ENCODE results near the gene TBX15. TPM values are rescaled to one million over a fixed set of nuclear protein-coding genes. Genes with fewer than 3 reads are reported as not detected.

The TBX15 gene
- total and polyA plus RNA-seq, 4 donors, result 0.07 to 0.31 (median 0.24) TPM

- no peak overlapping the region for H3K27ac ChIP-seq (ENCODE audit: low read depth in 1 of 2, low read length in 1 of 2)
- no peak overlapping the region for H3K9ac ChIP-seq (ENCODE audit: insufficient read depth in 1 of 2, low read length in 2 of 2)
- H3K36me3 ChIP-seq (ENCODE audit: control insufficient read depth in 4 of 4, insufficient read depth in 4 of 4, low read length in 4 of 4), result no peaks in the 10 kb centered on the region
- 73 to 85% methylated on average over 2 of the region's 2 CpGs for WGBS, 2 donors
- TF ChIP-seq, protein P1, sequence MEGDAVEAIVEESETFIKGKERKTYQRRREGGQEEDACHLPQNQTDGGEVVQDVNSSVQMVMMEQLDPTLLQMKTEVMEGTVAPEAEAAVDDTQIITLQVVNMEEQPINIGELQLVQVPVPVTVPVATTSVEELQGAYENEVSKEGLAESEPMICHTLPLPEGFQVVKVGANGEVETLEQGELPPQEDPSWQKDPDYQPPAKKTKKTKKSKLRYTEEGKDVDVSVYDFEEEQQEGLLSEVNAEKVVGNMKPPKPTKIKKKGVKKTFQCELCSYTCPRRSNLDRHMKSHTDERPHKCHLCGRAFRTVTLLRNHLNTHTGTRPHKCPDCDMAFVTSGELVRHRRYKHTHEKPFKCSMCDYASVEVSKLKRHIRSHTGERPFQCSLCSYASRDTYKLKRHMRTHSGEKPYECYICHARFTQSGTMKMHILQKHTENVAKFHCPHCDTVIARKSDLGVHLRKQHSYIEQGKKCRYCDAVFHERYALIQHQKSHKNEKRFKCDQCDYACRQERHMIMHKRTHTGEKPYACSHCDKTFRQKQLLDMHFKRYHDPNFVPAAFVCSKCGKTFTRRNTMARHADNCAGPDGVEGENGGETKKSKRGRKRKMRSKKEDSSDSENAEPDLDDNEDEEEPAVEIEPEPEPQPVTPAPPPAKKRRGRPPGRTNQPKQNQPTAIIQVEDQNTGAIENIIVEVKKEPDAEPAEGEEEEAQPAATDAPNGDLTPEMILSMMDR (IDR thresholded peaks at IDR 0.05; ENCODE audit: control extremely low read depth, extremely low read depth), result no peak
- DNase-seq (no peak), ATAC-seq (ENCODE audit: insufficient read depth, low FRiP score) (no peak)
- no peak overlapping the region for H3K4me3 ChIP-seq
- no peaks in the 10 kb centered on the region for H3K9me3 ChIP-seq (ENCODE audit: control insufficient read depth in 4 of 4, insufficient read depth in 3 of 4, low read length in 3 of 4)
- no peaks in the 10 kb centered on the region for H3K4me1 ChIP-seq (ENCODE audit: control insufficient read depth in 5 of 5, insufficient read depth in 5 of 5, low read length in 5 of 5)
- peaks cover 0 to 4% (median 0%) of the 10 kb centered on the region in 3 donors for H3K27me3 ChIP-seq (ENCODE audit: control insufficient read depth in 3 of 3, insufficient read depth in 3 of 3, low read length in 2 of 3)
These were observed 76.6 kb downstream of the TBX15 start for GRCh38 chr1:118911571-118911970.

DNA sequence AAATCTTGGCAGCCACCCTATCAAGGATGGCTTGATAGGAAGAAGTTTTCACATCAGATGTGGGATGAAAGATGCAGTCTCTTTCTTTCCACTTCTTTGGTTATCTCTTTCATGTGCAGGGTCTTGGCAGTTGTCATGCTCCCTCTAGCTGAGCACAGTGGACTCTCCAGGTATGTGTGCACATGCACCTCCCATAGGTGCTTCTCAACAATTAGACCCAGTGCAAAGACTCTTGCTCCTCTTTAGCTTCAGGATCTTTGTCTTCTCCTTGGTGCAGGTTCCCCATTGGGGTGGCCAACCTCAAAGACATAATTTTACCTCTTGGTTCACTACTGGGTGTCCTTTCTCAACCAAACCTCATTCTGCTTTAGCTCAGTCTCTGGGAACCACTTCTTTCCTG, 80.7 kb downstream of the TBX15 start:
- DNase-seq, result no peak
- ATAC-seq (ENCODE audit: insufficient read depth, low FRiP score), result no peak
- Histone ChIP-seq H3K36me3 (ENCODE audit: control insufficient read depth in 4 of 4, insufficient read depth in 4 of 4, low read length in 4 of 4) (no peaks in the 10 kb centered on the region), H3K27ac (ENCODE audit: low read depth in 1 of 2, low read length in 1 of 2) (no peak overlapping the region), H3K4me1 (ENCODE audit: control insufficient read depth in 5 of 5, insufficient read depth in 5 of 5, low read length in 5 of 5) (no peaks in the 10 kb centered on the region), H3K9me3 (ENCODE audit: control insufficient read depth in 4 of 4, insufficient read depth in 3 of 4, low read length in 3 of 4) (no peaks in the 10 kb centered on the region), H3K9ac (ENCODE audit: insufficient read depth in 1 of 2, low read length in 2 of 2) (no peak overlapping the region), H3K4me3 (no peak overlapping the region), H3K27me3 (ENCODE audit: control insufficient read depth in 3 of 3, insufficient read depth in 3 of 3, low read length in 2 of 3) (peaks cover 0 to 4% (median 0%) of the 10 kb centered on the region in 3 donors)
- TF ChIP-seq, protein P1 (IDR thresholded peaks at IDR 0.05; ENCODE audit: control extremely low read depth, extremely low read depth), result no peak

DNA sequence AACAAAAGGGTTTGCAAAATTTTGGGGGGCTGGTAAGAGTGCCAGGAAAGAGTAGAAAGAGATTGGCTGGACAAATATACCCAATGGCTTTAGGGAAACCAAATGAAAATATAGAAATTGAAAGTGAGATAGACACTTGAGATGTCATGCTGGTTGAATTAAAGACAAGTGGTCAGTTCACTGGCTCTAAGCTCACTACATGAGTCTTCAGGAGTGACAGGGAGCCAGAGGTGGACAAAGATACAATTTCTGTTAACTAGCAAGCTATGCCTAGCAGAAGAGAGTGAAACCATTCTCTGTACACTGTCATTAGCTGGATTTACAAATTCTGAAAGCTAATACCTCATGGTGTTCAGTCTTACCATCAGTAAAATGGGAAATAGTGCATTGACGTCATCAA, 82.5 kb downstream of the TBX15 start:
- no peaks in the 10 kb centered on the region for H3K4me1 ChIP-seq (ENCODE audit: control insufficient read depth in 5 of 5, insufficient read depth in 5 of 5, low read length in 5 of 5)

More for the DNA sequence above, 82.5 kb downstream of the TBX15 start:
- DNase-seq (no peak), ATAC-seq (ENCODE audit: insufficient read depth, low FRiP score) (no peak)
- H3K27ac ChIP-seq (ENCODE audit: low read depth in 1 of 2, low read length in 1 of 2), result no peak overlapping the region
- H3K4me3 ChIP-seq, result no peak overlapping the region
- H3K27me3 ChIP-seq (ENCODE audit: control insufficient read depth in 3 of 3, insufficient read depth in 3 of 3, low read length in 2 of 3), result peaks cover 0 to 4% (median 0%) of the 10 kb centered on the region in 3 donors
- no peak overlapping the region for H3K9ac ChIP-seq (ENCODE audit: insufficient read depth in 1 of 2, low read length in 2 of 2)
- WGBS, 2 donors, result 85 to 100% methylated on average over 1 of the region's 1 CpG
- TF ChIP-seq, protein P1 (IDR thresholded peaks at IDR 0.05; ENCODE audit: control extremely low read depth, extremely low read depth), result no peak
- no peaks in the 10 kb centered on the region for H3K36me3 ChIP-seq (ENCODE audit: control insufficient read depth in 4 of 4, insufficient read depth in 4 of 4, low read length in 4 of 4)
- no peaks in the 10 kb centered on the region for H3K9me3 ChIP-seq (ENCODE audit: control insufficient read depth in 4 of 4, insufficient read depth in 3 of 4, low read length in 3 of 4)

Data from lung (tissue), 12 donors.